Neuronal stem cell (in vitro differentiated cells): Measurements from ENCODE around the gene E4F1.

Experiments
- DNase-seq: peaks from one replicate; pipeline ENCODE4 v3.0.0-alpha.2; 2013; ENCODE audit warnings: low spot score
- H2AFZ ChIP-seq: one replicate; pipeline ENCODE4 v1.6.1; 2013; ENCODE audit warnings: mild to moderate bottlenecking, low read length, inconsistent platforms
- H2AK5ac ChIP-seq: 2 replicates; pipeline ENCODE4 v1.6.1; 2013; ENCODE audit warnings: low read depth, mild to moderate bottlenecking, inconsistent platforms, low read length, moderate library complexity, mixed read lengths
- H2BK120ac ChIP-seq: 2 replicates; pipeline ENCODE4 v1.6.1; 2013; ENCODE audit warnings: low read depth, mild to moderate bottlenecking, inconsistent platforms, low read length, moderate library complexity, mixed read lengths
- H2BK12ac ChIP-seq: one replicate; pipeline ENCODE4 v1.6.1; 2013; ENCODE audit warnings: low read length, inconsistent platforms
- H2BK15ac ChIP-seq: 2 replicates; pipeline ENCODE4 v1.6.1; 2013; ENCODE audit warnings: mild to moderate bottlenecking, low read length, inconsistent platforms, mixed read lengths
- H2BK5ac ChIP-seq: one replicate; pipeline ENCODE4 v1.6.1; 2013; ENCODE audit warnings: inconsistent platforms, mild to moderate bottlenecking, low read length, moderate library complexity
- H3K14ac ChIP-seq: one replicate; pipeline ENCODE4 v1.6.1; 2013; ENCODE audit warnings: low read length, inconsistent platforms
- H3K18ac ChIP-seq: 2 replicates; pipeline ENCODE4 v1.6.1; 2013; ENCODE audit warnings: low read length, inconsistent platforms
- H3K23ac ChIP-seq: 2 replicates; pipeline ENCODE4 v1.6.1; 2013; ENCODE audit warnings: low read depth, mild to moderate bottlenecking, mixed read lengths, low read length, inconsistent platforms; ENCODE audit not compliant: poor library complexity
- H3K27ac ChIP-seq: replicated peaks from 3 replicates; pipeline ENCODE4 v1.5.1; 2013; ENCODE audit warnings: low read length, inconsistent platforms
- H3K27me3 ChIP-seq, 3 experiments: 2 replicates each; pipeline ENCODE4 v1.6.1; 2013; ENCODE audit warnings: low read length in 3 of 3, mild to moderate bottlenecking in 2 of 3, inconsistent platforms in 1 of 3, low read depth in 1 of 3, mixed read lengths in 1 of 3, moderate library complexity in 1 of 3; ENCODE audit not compliant: control insufficient read depth in 3 of 3, insufficient read depth in 3 of 3
- H3K36me3 ChIP-seq, 2 donors: replicated peaks in 1 of 2; 2 replicates each; pipeline ENCODE4 v1.6.1; 2013; ENCODE audit warnings: low read length in 2 of 2; ENCODE audit not compliant: control insufficient read depth in 2 of 2, insufficient read depth in 2 of 2
- H3K4ac ChIP-seq: 2 replicates; pipeline ENCODE4 v1.6.1; 2013; ENCODE audit warnings: inconsistent platforms, mild to moderate bottlenecking, low read length, moderate library complexity
- H3K4me1 ChIP-seq, 2 donors: 1 replicate in 1 of 2; 2 replicates in 1 of 2; pipeline ENCODE4 v1.6.1; 2013; ENCODE audit warnings: low read length in 2 of 2, low read depth in 1 of 2; ENCODE audit not compliant: control insufficient read depth in 2 of 2, insufficient read depth in 1 of 2
- H3K4me2 ChIP-seq: one replicate; pipeline ENCODE4 v1.6.1; 2013; ENCODE audit warnings: mild to moderate bottlenecking, low read length, inconsistent platforms; ENCODE audit not compliant: insufficient read depth, poor library complexity, severe bottlenecking
- H3K4me3 ChIP-seq, 2 donors: 2 replicates each; pipeline ENCODE4 v1.5.1; 2013; ENCODE audit warnings: low read length in 2 of 2, mild to moderate bottlenecking in 2 of 2, inconsistent platforms in 1 of 2, moderate library complexity in 1 of 2
- H3K79me1 ChIP-seq: one replicate; pipeline ENCODE4 v1.6.1; 2013; ENCODE audit warnings: low read depth, mild to moderate bottlenecking, inconsistent platforms, low read length, moderate library complexity
- H3K9ac ChIP-seq: one replicate; pipeline ENCODE4 v1.6.1; 2013; ENCODE audit warnings: mild to moderate bottlenecking, low read depth, low read length, inconsistent platforms; ENCODE audit not compliant: poor library complexity
- H3K9me3 ChIP-seq, 2 donors: replicated peaks in 1 of 2; 2 replicates each; pipeline versions ENCODE3 to v1.6.1; 2013; ENCODE audit warnings: low read length in 2 of 2, mild to moderate bottlenecking in 2 of 2, inconsistent platforms in 1 of 2, low read depth in 1 of 2, mixed read lengths in 1 of 2, moderate library complexity in 1 of 2; ENCODE audit not compliant: control insufficient read depth in 2 of 2, insufficient read depth in 1 of 2
- H4K8ac ChIP-seq: one replicate; pipeline ENCODE4 v1.6.1; 2013; ENCODE audit warnings: low read depth, mild to moderate bottlenecking, inconsistent platforms, low read length, moderate library complexity
- H4K91ac ChIP-seq: one replicate; pipeline ENCODE4 v1.6.1; 2013; ENCODE audit warnings: low read length, low read depth, mild to moderate bottlenecking, inconsistent platforms; ENCODE audit not compliant: poor library complexity
- WGBS, 2 donors: extraction: QIAGEN DNeasy Blood & Tissue Kit; methylation state at CpG; one replicate each; pipeline ENCODE4 v1.1.7; 2013; ENCODE audit warnings: missing lambda C conversion rate in 2 of 2, mixed read lengths in 1 of 2; ENCODE audit not compliant: insufficient read length in 2 of 2, insufficient replicate concordance in 1 of 2; ENCODE audit errors: extremely low coverage in 2 of 2; 5-methylcytosine and 5-hydroxymethylcytosine counted together

Gene E4F1

GRCh38 chr16:2206420-2206779 is 17.0 kb upstream of the E4F1 start:
- peak overlapping the region; percentile 90 for H2BK15ac ChIP-seq
- H3K23ac ChIP-seq: peak overlapping the region; percentile 98
- no peak overlapping the region for H2AFZ ChIP-seq
- peak overlapping the region; percentile 95 for H3K9ac ChIP-seq
- peaks cover 6 to 9% of the 10 kb centered on the region in 2 donors for H3K4me1 ChIP-seq
- no CpG with 5 or more reads among the region's 18 CpGs for WGBS, 2 donors
- peak overlapping the region; percentile 2 for H3K27ac ChIP-seq
- H2BK5ac ChIP-seq: peak overlapping the region; percentile 98
- H3K4me2 ChIP-seq: peak overlapping the region; percentile 85
- peaks cover 30 to 43% of the 10 kb centered on the region in 2 donors for H3K36me3 ChIP-seq
- H2BK12ac ChIP-seq: no peak overlapping the region
- peak overlapping the region; percentile 100 for H2AK5ac ChIP-seq
- peaks cover 18% of the 10 kb centered on the region for H3K79me1 ChIP-seq
- H3K27me3 ChIP-seq: no peaks in the 10 kb centered on the region
- no peak overlapping the region for H3K4ac ChIP-seq
- peak overlapping the region in 1 of 2 donors; percentile 90 for H3K4me3 ChIP-seq
- H3K14ac ChIP-seq: no peak overlapping the region
- H3K9me3 ChIP-seq: no peaks in the 10 kb centered on the region
- peak overlapping the region; percentile 64 for H4K91ac ChIP-seq
- peak overlapping the region; percentile 93 for H4K8ac ChIP-seq
- no peak for DNase-seq
- no peak overlapping the region for H2BK120ac ChIP-seq
- H3K18ac ChIP-seq: no peak overlapping the region

DNA sequence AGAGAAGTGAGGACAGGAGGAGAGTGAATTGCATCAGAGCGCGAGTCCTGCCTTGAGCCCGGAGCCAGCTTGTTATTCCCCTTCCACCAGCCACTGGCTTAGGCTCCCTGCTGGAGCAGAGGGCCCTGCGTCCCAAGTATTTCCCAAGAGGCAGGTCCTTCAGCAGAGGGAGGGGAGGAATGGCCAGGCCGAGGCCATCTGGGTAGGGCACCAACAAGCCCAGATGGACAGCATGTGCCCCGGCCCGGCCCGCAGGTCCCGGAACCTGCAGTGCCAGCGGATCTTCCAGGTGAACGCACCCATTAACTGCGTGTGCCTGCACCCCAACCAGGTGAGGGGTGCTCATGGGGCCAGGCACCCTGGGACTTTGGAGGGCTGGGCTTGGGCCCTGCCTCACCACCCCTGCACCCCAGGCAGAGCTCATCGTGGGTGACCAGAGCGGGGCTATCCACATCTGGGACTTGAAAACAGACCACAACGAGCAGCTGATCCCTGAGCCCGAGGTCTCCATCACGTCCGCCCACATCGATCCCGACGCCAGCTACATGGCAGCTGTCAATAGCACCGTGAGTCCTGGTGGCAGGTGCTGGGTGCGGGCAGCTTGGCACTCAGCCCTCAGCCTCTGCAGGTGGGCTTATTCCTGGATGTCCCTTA is 16.5 kb upstream of the E4F1 start:
- Histone ChIP-seq H3K18ac (no peak overlapping the region), H3K4me2 (no peak overlapping the region), H3K9ac (peak overlapping the region; percentile 44), H2BK120ac (no peak overlapping the region), H2AFZ (no peak overlapping the region), H3K23ac (no peak overlapping the region), H2BK12ac (no peak overlapping the region), H3K36me3 (peaks cover 34 to 47% of the 10 kb centered on the region in 2 donors), H3K4ac (no peak overlapping the region), H4K91ac (no peak overlapping the region), H4K8ac (no peak overlapping the region), H3K4me3 (peak overlapping the region; percentile 51 to 90), H2BK15ac (no peak overlapping the region), H3K4me1 (peaks cover 6 to 9% of the 10 kb centered on the region in 2 donors), H3K79me1 (peaks cover 18% of the 10 kb centered on the region), H3K9me3 (no peaks in the 10 kb centered on the region), H2AK5ac (peak overlapping the region; percentile 100), H3K27ac (no peak overlapping the region), H3K27me3 (no peaks in the 10 kb centered on the region), H2BK5ac (no peak overlapping the region), H3K14ac (no peak overlapping the region)
- DNase-seq: no peak
- no CpG with 5 or more reads among the region's 23 CpGs for WGBS, 2 donors

- Histone ChIP-seq H3K23ac (no peak overlapping the region), H3K18ac (no peak overlapping the region), H3K4me1 (peaks cover 8 to 11% of the 10 kb centered on the region in 2 donors), H3K9ac (no peak overlapping the region), H4K8ac (no peak overlapping the region), H2BK15ac (no peak overlapping the region), H3K4ac (no peak overlapping the region), H3K9me3 (no peaks in the 10 kb centered on the region), H3K4me2 (no peak overlapping the region), H2AK5ac (no peak overlapping the region), H2BK12ac (no peak overlapping the region), H2BK120ac (no peak overlapping the region), H4K91ac (no peak overlapping the region), H3K27me3 (no peaks in the 10 kb centered on the region), H3K79me1 (peaks cover 24% of the 10 kb centered on the region), H3K4me3 (no peak overlapping the region), H3K27ac (no peak overlapping the region), H2AFZ (no peak overlapping the region), H3K36me3 (peaks cover 44 to 57% of the 10 kb centered on the region in 2 donors), H3K14ac (no peak overlapping the region), H2BK5ac (no peak overlapping the region)
- no CpG with 5 or more reads among the region's 9 CpGs for WGBS, 2 donors
- no peak for DNase-seq
Observed at GRCh38 chr16:2207872-2208271, 15.5 kb upstream of the E4F1 start.

DNA sequence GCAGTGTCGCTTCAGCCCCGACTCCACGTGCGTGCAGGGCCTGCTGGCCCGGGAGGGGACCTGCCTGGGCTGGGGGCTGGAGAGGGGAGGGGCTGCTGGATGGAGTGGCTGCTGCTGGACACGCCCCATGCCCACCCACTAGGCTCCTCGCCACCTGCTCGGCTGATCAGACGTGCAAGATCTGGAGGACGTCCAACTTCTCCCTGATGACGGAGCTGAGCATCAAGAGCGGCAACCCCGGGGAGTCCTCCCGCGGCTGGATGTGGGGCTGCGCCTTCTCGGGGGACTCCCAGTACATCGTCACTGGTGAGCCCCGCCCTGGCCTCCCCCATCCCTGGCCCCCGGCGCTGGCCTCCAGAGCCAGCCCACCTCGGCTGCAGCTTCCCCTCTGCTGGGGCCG is 15.1 kb upstream of the E4F1 start:
- H3K18ac ChIP-seq: no peak overlapping the region
- no peak overlapping the region for H4K91ac ChIP-seq
- H2AK5ac ChIP-seq: no peak overlapping the region
- H4K8ac ChIP-seq: no peak overlapping the region
- WGBS, 2 donors: no CpG with 5 or more reads among the region's 23 CpGs
- no peak overlapping the region for H2BK15ac ChIP-seq
- H2BK5ac ChIP-seq: no peak overlapping the region
- H2AFZ ChIP-seq: no peak overlapping the region
- H3K27ac ChIP-seq: no peak overlapping the region
- H3K14ac ChIP-seq: no peak overlapping the region
- H3K4me2 ChIP-seq: no peak overlapping the region
- H3K9ac ChIP-seq: no peak overlapping the region
- no peak overlapping the region for H3K4ac ChIP-seq
- H2BK12ac ChIP-seq: no peak overlapping the region
- H2BK120ac ChIP-seq: no peak overlapping the region
- no peaks in the 10 kb centered on the region for H3K9me3 ChIP-seq
- H3K4me1 ChIP-seq: peaks cover 12 to 16% of the 10 kb centered on the region in 2 donors
- DNase-seq: no peak
- H3K23ac ChIP-seq: no peak overlapping the region
- peaks cover 45 to 61% of the 10 kb centered on the region in 2 donors for H3K36me3 ChIP-seq
- no peaks in the 10 kb centered on the region for H3K27me3 ChIP-seq
- peaks cover 24% of the 10 kb centered on the region for H3K79me1 ChIP-seq
- no peak overlapping the region for H3K4me3 ChIP-seq
